ENCODE measurements around the gene ARL9. TPM values are rescaled to one million over a fixed set of nuclear protein-coding genes. Genes with fewer than 3 reads are reported as not detected.

The ARL9 gene
- total RNA-seq, 1 donor from 2014 or later, result not detected

DNA sequence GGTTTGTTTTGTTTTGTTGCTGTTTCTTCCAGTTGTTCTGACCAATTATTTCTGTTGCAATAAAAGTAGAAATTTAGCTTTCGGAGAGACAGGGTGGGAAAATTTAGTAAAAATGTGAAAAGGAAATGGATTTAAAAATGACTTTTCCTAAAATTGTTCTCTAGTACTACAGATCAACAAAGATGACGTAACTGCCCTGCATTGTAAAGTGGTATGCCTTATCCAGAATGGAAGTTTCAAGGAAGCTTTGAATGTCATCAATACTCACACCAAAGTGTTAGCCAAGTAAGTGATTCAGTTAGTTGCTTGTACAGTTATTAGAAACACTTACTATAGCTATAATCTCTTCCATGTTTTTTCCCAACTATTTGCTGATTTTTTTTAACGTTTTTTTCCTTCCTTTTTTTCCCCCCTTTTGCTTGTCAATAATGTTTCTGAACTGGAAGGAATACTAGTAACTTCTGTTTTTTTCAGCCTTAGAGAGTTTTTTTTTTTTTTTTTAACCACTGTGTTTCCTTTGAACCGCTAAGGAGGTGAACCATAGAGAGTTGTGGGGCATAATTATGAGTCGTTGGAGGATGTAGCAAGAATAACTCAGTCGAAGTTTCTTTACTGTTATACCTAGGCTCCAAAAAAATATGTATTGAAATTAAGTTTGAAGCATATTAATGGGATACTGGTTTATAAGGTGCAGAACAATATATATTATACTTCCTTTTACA lies 35.9 kb upstream of the ARL9 start:
- Histone ChIP-seq H3K27ac (no peak overlapping the region), H3K9me3 (no peaks in the 10 kb centered on the region), H3K27me3 (ENCODE audit: low read depth) (no peaks in the 10 kb centered on the region), H3K36me3 (peaks cover 38% of the 10 kb centered on the region), H3K4me3 (no peak overlapping the region), H3K4me1 (peaks cover 32% of the 10 kb centered on the region)
- ATAC-seq, result no peak
- TF ChIP-seq, protein P1, sequence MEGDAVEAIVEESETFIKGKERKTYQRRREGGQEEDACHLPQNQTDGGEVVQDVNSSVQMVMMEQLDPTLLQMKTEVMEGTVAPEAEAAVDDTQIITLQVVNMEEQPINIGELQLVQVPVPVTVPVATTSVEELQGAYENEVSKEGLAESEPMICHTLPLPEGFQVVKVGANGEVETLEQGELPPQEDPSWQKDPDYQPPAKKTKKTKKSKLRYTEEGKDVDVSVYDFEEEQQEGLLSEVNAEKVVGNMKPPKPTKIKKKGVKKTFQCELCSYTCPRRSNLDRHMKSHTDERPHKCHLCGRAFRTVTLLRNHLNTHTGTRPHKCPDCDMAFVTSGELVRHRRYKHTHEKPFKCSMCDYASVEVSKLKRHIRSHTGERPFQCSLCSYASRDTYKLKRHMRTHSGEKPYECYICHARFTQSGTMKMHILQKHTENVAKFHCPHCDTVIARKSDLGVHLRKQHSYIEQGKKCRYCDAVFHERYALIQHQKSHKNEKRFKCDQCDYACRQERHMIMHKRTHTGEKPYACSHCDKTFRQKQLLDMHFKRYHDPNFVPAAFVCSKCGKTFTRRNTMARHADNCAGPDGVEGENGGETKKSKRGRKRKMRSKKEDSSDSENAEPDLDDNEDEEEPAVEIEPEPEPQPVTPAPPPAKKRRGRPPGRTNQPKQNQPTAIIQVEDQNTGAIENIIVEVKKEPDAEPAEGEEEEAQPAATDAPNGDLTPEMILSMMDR (IDR thresholded peaks at IDR 0.05), result no peak
- intact Hi-C loops (cut with DNase I), result no loop called here
- DNase-seq, result no peak

DNA sequence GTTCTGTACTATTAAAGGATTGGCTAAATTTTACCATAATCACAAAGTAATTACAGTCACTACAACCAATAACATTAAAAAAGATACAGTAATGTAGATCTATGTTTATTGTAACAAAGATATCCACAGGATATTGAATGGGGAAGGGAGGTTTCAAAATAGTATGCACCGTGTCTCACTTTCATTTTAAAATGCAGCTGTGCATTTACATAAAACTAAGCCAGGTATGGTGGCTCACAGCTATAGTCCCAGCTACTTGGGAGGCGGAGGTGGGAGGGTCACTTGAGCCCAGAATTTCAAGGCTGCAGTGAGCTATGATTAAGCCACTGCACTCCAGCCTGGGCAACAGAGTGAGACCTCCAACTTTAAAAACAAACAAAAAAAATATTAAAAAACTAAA lies 29.7 kb upstream of the ARL9 start:
- Histone ChIP-seq H3K27me3 (ENCODE audit: low read depth) (no peaks in the 10 kb centered on the region), H3K9me3 (no peaks in the 10 kb centered on the region), H3K27ac (no peak overlapping the region), H3K4me3 (no peak overlapping the region), H3K4me1 (no peaks in the 10 kb centered on the region), H3K36me3 (peaks cover 97% of the 10 kb centered on the region)
- TF ChIP-seq, protein P1 (IDR thresholded peaks at IDR 0.05), result no peak
- ATAC-seq, result no peak
- no peak for DNase-seq
- intact Hi-C loops (cut with DNase I), result no loop called here

DNA sequence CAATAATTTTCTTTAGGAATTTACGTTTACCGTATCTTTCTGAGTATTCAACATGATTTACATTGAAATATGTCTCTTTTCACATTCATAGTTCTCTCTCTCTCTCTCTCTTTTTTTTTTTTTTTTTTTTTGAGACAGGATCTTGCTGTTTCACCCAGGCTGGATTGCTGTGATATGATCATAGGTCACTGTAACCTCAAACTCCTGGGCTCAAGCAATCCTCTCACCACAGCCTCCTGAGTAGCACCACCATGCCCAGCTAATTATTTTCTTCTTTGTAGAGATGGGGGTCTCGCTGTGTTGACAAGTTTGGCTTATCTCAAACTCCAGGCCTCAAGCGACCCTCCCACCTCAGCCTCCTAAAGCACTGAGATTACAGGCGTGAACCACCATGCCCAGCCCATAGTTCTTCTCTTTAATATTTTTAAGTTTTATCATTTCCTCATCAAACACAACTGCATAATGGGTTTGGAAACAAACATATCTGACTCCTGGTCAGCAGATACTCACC lies 28.3 kb upstream of the ARL9 start:
- H3K27ac ChIP-seq, result no peak overlapping the region
- peaks cover 98% of the 10 kb centered on the region for H3K36me3 ChIP-seq
- H3K27me3 ChIP-seq (ENCODE audit: low read depth), result no peaks in the 10 kb centered on the region
- H3K4me1 ChIP-seq, result no peaks in the 10 kb centered on the region
- intact Hi-C loops (cut with DNase I), result no loop called here
- ATAC-seq, result no peak
- no peak overlapping the region for H3K4me3 ChIP-seq
- TF ChIP-seq, protein P1 (IDR thresholded peaks at IDR 0.05), result no peak
- no peak for DNase-seq
- no peaks in the 10 kb centered on the region for H3K9me3 ChIP-seq

DNA sequence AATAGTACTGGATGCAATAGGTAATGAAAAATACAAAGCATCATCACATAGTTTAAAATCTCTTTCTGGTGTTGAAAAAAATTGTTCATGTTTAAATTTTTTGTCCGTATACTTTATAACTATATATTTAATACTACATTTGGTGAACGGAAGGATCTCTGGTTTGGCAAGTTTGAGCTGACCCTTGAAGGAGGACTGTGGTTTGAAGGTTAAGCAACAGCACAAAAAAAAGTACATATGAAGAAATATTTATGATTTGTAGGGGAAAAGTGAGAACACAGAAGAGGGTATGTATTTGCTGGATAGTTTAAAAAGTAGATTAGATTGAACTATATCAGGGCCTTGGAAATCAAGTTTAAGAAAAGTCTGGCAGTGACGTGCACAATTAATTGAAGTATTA lies 24.9 kb upstream of the ARL9 start:
- no peak overlapping the region for H3K27ac ChIP-seq
- TF ChIP-seq, protein P1 (IDR thresholded peaks at IDR 0.05), result no peak
- ATAC-seq (no peak), DNase-seq (no peak)
- no peaks in the 10 kb centered on the region for H3K27me3 ChIP-seq (ENCODE audit: low read depth)
- H3K9me3 ChIP-seq, result no peaks in the 10 kb centered on the region
- H3K4me3 ChIP-seq, result no peak overlapping the region
- intact Hi-C loops (cut with DNase I), result no loop called here
- H3K4me1 ChIP-seq, result no peaks in the 10 kb centered on the region
- peaks cover 99% of the 10 kb centered on the region for H3K36me3 ChIP-seq

DNA sequence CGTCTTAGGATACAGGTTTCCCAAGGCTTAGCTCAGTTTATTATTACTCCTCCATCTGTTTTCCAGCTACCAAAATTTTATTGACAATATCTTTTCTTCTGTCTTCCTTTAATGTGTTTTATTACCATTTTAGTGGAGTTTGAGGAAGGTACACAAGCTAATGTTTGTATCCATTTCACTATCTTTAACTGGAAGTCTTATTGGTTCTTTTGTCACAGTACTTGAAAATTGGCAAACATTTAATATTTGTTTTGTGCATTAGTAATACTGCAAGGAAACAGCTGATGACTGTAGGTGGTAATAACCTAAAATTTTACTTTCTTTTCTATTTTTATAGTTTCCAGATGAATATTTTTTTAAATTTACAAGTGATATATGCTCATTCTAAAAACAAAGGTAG lies 9.3 kb upstream of the ARL9 start:
- no peak for DNase-seq
- intact Hi-C loops (cut with DNase I), result no loop called here
- no peak overlapping the region for H3K27ac ChIP-seq
- H3K4me3 ChIP-seq, result no peak overlapping the region
- no peaks in the 10 kb centered on the region for H3K9me3 ChIP-seq
- ATAC-seq, result no peak
- H3K36me3 ChIP-seq, result peaks cover 92% of the 10 kb centered on the region
- H3K4me1 ChIP-seq, result no peaks in the 10 kb centered on the region
- TF ChIP-seq, protein P1 (IDR thresholded peaks at IDR 0.05), result no peak
- H3K27me3 ChIP-seq (ENCODE audit: low read depth), result no peaks in the 10 kb centered on the region

Data from lower lobe of right lung (tissue), 2 donors.